HepG2 (cell line): ENCODE results near the gene MYO7B. TPM values are rescaled to one million over a fixed set of nuclear protein-coding genes. Genes with fewer than 3 reads are reported as not detected.

Experiments
- KIAA2018 ChIP-seq: sonication (generic); formaldehyde crosslinking; IDR thresholded peaks from 2 replicates; pipeline ENCODE4 v1.5.0; 2020; ENCODE audit warnings: mild to moderate bottlenecking, missing genetic modification reagents, borderline replicate concordance
- SIX1 ChIP-seq: sonication (generic); formaldehyde crosslinking; IDR thresholded peaks from 2 replicates; pipeline ENCODE4 v1.4.0; 2020; ENCODE audit warnings: missing genetic modification reagents, borderline replicate concordance
- polyA plus RNA-seq, 8 experiments: library from polyadenylated mRNA; depleted of rRNA in 3 of 8; stranded (reverse) in 7 of 8; unstranded in 1 of 8; fragments of >200 nt; fragmentation: Illumina TruSeq in 4 of 8; extraction: Trizol in 4 of 8; gene quantifications; 2 replicates each; pipeline versions ENCODE4 v1.2.1 to v1.2.3, GENCODE V29; 2011 to 2016; ENCODE audit warnings: low read depth in 4 of 8, missing spikeins in 1 of 8, mixed read lengths in 1 of 8; ENCODE audit not compliant: insufficient read depth in 1 of 8
- total RNA-seq, 5 experiments: library from RNA; depleted of rRNA; stranded (reverse); fragments of >200 nt; fragmentation: Illumina TruSeq; extraction: Trizol; gene quantifications; 2 replicates each; pipeline ENCODE4 v1.2.3, GENCODE V29; 2016; ENCODE audit warnings: low read depth in 1 of 5

The MYO7B gene
- total and polyA plus RNA-seq, 2 of the 13 experiments (the other 11 are each of a cell fraction or from before 2014, with no cell fraction given) = not detected

- no peak for TF ChIP-seq KIAA2018 (CRISPR knock-in tag)
- no peak for TF ChIP-seq SIX1 (CRISPR knock-in tag)
These were observed 12.1 kb upstream of the MYO7B start (continued) for GRCh38 chr2:127523269-127523939.
